Mucosa of rectum (tissue), 2 donors: Measurements from ENCODE around the gene STARD13.
A peak's percentile ranks its signal among the peaks of the same experiment; 100 is the strongest.

ENCODE experiments used
- H3K27ac ChIP-seq, 2 donors: one replicate each; pipeline ENCODE4 v1.7.0; 2013; ENCODE audit warnings: inconsistent platforms in 2 of 2, low read depth in 2 of 2, low read length in 2 of 2
- H3K27me3 ChIP-seq, 2 donors: one replicate each; pipeline ENCODE4 v1.7.0; 2013; ENCODE audit warnings: low read length in 2 of 2; ENCODE audit not compliant: control insufficient read depth in 2 of 2, insufficient read depth in 2 of 2
- H3K36me3 ChIP-seq, 2 donors: one replicate each; pipeline ENCODE4 v1.7.0; 2013; ENCODE audit warnings: low read length in 2 of 2; ENCODE audit not compliant: control insufficient read depth in 2 of 2, insufficient read depth in 2 of 2
- H3K4me1 ChIP-seq, 2 donors: one replicate each; pipeline ENCODE4 v1.7.0; 2013; ENCODE audit warnings: low read length in 2 of 2, mild to moderate bottlenecking in 1 of 2; ENCODE audit not compliant: control insufficient read depth in 2 of 2, insufficient read depth in 2 of 2
- H3K4me3 ChIP-seq, 2 donors: one replicate each; pipeline ENCODE4 v1.7.0; 2013; ENCODE audit warnings: low read length in 2 of 2
- H3K9ac ChIP-seq, 2 donors: one replicate each; pipeline ENCODE4 v1.7.0; 2013; ENCODE audit warnings: low read length in 2 of 2, low read depth in 1 of 2, mild to moderate bottlenecking in 1 of 2
- H3K9me3 ChIP-seq, 2 donors: one replicate each; pipeline ENCODE4 v1.7.0; 2013; ENCODE audit warnings: low read length in 2 of 2; ENCODE audit not compliant: control insufficient read depth in 2 of 2
- donor health status: healthy.
- donor health status: Normal muscosa, but diverticular disease.

The STARD13 gene

GRCh38 chr13:33125821-33126570 lies 159.6 kb downstream of the STARD13 start:
- H3K9me3 ChIP-seq = no peaks in the 10 kb centered on the region
- no peak overlapping the region for H3K9ac ChIP-seq
- no peak overlapping the region for H3K4me3 ChIP-seq
- no peaks in the 10 kb centered on the region for H3K27me3 ChIP-seq
- peaks cover 15 to 33% of the 10 kb centered on the region in 2 donors for H3K36me3 ChIP-seq
- peak overlapping the region; percentile 26 to 39 for H3K27ac ChIP-seq
- peaks cover 0 to 4% of the 10 kb centered on the region in 2 donors for H3K4me1 ChIP-seq

- Histone ChIP-seq H3K4me3 (no peak overlapping the region), H3K4me1 (peaks cover 0 to 4% of the 10 kb centered on the region in 2 donors), H3K36me3 (peaks cover 3 to 24% of the 10 kb centered on the region in 2 donors), H3K9ac (no peak overlapping the region), H3K27me3 (no peaks in the 10 kb centered on the region), H3K27ac (peak overlapping the region in 1 of 2 donors; percentile 39), H3K9me3 (no peaks in the 10 kb centered on the region)
Measured at GRCh38 chr13:33123066-33123859, 162.3 kb downstream of the STARD13 start.

GRCh38 chr13:33119856-33120543 lies 165.6 kb downstream of the STARD13 start:
- Histone ChIP-seq H3K9me3 (no peaks in the 10 kb centered on the region), H3K36me3 (peaks cover 14 to 36% of the 10 kb centered on the region in 2 donors), H3K27me3 (no peaks in the 10 kb centered on the region), H3K9ac (no peak overlapping the region), H3K4me1 (no peaks in the 10 kb centered on the region), H3K27ac (no peak overlapping the region), H3K4me3 (no peak overlapping the region)

DNA sequence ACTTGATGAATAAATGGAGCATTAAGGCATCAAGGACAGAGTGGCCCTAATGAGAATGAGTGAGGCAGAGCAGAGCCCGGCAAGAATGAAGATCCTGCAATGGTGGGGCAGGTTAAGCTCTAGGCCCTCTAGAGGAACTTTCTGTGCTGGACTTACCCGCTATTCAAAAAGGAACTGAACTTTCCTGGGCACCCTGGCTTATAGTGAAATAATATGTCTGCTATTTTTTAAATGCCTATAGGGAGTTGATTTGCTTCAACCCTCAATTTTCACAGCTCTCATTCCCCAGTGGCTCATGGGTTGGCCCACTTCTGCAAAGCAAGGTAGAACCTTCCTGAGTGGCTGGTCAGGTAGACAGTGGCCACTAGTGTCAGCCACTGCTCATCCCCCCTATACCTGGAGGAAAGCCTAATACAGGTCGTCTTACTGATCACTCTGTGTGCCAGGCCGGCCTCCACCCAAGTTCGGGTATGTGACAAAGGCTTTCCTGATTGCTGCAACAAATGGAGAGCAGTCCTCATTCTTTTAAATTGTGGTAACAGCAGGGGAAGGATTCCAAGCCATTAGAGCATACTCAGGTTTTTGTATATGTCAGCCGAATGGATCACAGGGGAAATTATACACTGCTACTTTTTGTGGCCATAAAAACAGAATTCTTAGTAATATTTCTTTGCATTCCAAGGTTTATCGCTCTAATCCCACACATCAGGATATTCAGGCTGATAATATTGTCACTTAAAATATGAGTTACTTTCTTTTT lies 166.4 kb downstream of the STARD13 start:
- Histone ChIP-seq H3K36me3 (peaks cover 17 to 36% of the 10 kb centered on the region in 2 donors), H3K27ac (no peak overlapping the region)

DNA sequence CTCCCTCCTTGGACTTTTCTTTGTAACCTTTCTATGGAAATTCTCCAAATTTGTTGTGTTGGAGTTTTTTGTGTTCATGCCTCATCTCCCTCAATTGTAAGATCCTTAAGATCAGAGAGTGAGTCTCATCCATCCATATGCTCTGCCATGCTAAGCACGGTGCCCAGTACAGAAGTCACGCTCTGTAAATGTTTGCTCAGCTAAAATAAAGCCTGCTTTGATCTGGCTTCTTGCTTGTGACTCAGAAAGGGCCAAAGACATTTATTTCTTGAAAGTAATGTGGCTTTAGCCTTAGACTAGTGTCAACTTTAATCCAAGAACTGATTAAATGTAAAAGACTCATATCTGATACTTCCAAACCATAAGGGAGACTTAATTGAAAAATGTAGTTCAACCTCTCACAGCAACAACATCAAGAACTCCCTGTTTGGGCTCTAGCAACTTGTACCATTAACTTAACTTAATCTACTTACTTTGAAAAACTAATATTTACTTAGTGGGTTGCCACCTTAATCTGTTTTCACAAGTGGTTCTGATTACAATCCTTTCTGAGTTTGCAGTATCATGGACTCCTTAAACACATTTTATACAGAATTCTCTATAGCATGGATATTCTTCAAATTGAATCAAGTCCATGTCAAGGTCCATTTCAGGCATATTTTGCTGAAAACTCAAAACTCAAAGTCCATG lies 169.1 kb downstream of the STARD13 start:
- H3K27ac ChIP-seq = no peak overlapping the region
- no peaks in the 10 kb centered on the region for H3K9me3 ChIP-seq
- H3K36me3 ChIP-seq = peaks cover 23 to 24% of the 10 kb centered on the region in 2 donors
- no peak overlapping the region for H3K4me3 ChIP-seq
- H3K4me1 ChIP-seq = peaks cover 5 to 9% of the 10 kb centered on the region in 2 donors
- H3K27me3 ChIP-seq = no peaks in the 10 kb centered on the region
- H3K9ac ChIP-seq = no peak overlapping the region

More for the DNA sequence above, 166.4 kb downstream of the STARD13 start:
- no peak overlapping the region for H3K4me3 ChIP-seq
- H3K9me3 ChIP-seq = no peaks in the 10 kb centered on the region
- H3K4me1 ChIP-seq = no peaks in the 10 kb centered on the region
- no peak overlapping the region for H3K9ac ChIP-seq
- no peaks in the 10 kb centered on the region for H3K27me3 ChIP-seq

- no peaks in the 10 kb centered on the region for H3K27me3 ChIP-seq
- peaks cover 15 to 21% of the 10 kb centered on the region in 2 donors for H3K4me1 ChIP-seq
- no peaks in the 10 kb centered on the region for H3K9me3 ChIP-seq
- H3K27ac ChIP-seq = no peak overlapping the region
- peaks cover 24 to 28% of the 10 kb centered on the region in 2 donors for H3K36me3 ChIP-seq
- no peak overlapping the region for H3K9ac ChIP-seq
- no peak overlapping the region for H3K4me3 ChIP-seq
Measured at GRCh38 chr13:33115274-33115673, 170.3 kb downstream of the STARD13 start.

DNA sequence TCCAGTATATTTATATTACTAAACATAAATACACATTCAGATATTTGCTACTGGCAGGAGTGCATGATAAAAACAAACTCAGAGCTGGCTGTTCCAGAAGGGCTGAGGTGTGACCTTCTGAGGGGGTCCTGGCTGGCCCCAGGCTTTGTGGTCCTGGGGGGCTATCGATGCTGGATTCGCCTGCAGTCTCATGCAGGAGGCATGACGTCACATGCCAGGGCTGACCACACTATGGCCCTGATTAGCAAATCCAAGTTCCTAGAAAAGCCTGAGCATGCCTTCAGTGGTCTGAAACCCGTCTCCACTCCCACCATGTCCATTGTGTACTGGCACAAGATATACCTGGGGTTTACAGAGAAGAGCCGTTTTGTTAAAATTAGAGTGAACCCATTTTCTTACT lies 171.4 kb downstream of the STARD13 start:
- H3K4me3 ChIP-seq = no peak overlapping the region
- peaks cover 27 to 30% of the 10 kb centered on the region in 2 donors for H3K36me3 ChIP-seq
- no peaks in the 10 kb centered on the region for H3K27me3 ChIP-seq
- H3K9ac ChIP-seq = no peak overlapping the region
- H3K9me3 ChIP-seq = no peaks in the 10 kb centered on the region
- peaks cover 15 to 23% of the 10 kb centered on the region in 2 donors for H3K4me1 ChIP-seq
- no peak overlapping the region for H3K27ac ChIP-seq

GRCh38 chr13:33112766-33113165 lies 172.8 kb downstream of the STARD13 start:
- Histone ChIP-seq H3K9ac (no peak overlapping the region), H3K27ac (no peak overlapping the region), H3K9me3 (no peaks in the 10 kb centered on the region), H3K4me3 (no peak overlapping the region), H3K27me3 (no peaks in the 10 kb centered on the region), H3K36me3 (peaks cover 28 to 33% of the 10 kb centered on the region in 2 donors), H3K4me1 (peaks cover 15 to 23% of the 10 kb centered on the region in 2 donors)

GRCh38 chr13:33111414-33112110 lies 174.0 kb downstream of the STARD13 start:
- H3K4me3 ChIP-seq = no peak overlapping the region
- no peaks in the 10 kb centered on the region for H3K9me3 ChIP-seq
- H3K36me3 ChIP-seq = peaks cover 34 to 39% of the 10 kb centered on the region in 2 donors
- peak overlapping the region in 1 of 2 donors; percentile 58 for H3K27ac ChIP-seq
- no peak overlapping the region for H3K9ac ChIP-seq
- H3K4me1 ChIP-seq = peaks cover 15 to 23% of the 10 kb centered on the region in 2 donors
- H3K27me3 ChIP-seq = no peaks in the 10 kb centered on the region
